NCI-H2107 (cell line): ENCODE results near the gene MBD3.
"Not testable (repeated sequence)": the region's sequence is repeated elsewhere in the genome, so short reads cannot be mapped to it uniquely, and the experiment has no call there.

ENCODE experiments used
- DNase-seq: peaks from one replicate; lab custom pipeline; 2025; lab: John Stamatoyannopoulos, UW

MBD3 gene

DNA sequence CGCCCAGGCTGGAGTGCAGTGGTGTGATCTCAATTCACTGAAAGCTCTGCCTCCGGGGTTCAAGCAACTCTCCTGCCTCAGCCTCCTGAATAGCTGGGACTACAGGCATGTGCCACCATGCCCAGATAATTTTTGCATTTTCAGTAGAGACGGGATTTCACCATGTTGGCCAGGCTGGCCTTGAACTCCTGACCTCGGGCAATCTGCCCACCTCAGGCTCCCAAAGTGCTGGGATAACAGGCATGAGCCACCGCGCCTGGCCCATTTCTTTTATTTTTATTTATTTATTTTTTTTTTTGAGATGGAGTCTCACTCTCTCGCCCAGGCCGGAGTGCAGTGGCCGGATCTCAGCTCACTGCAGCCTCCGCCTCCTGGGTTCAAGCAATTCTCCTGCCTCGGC, 52.9 kb downstream of the MBD3 start:
- DNase-seq: not testable (repeated sequence)

DNA sequence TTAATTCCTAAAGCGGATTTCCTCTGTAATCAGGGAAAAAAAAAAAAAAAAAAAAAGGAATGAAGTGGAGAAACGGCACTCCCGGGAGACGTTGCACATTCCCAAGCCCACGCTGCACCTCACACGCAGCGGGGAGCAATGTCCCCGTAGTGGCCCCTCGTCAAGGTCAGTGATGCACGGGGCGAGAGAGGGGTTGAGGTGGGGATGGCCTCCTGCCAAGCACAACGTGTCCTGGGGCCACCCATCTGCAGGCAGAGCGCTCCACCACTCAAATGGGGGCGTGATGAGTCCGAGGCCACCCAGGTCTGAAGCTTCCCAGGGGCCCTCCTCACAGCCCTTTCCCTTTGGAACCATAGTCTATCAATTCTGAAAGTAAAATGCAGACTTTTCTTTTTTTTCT, 53.7 kb downstream of the MBD3 start:
- DNase-seq: no peak

DNA sequence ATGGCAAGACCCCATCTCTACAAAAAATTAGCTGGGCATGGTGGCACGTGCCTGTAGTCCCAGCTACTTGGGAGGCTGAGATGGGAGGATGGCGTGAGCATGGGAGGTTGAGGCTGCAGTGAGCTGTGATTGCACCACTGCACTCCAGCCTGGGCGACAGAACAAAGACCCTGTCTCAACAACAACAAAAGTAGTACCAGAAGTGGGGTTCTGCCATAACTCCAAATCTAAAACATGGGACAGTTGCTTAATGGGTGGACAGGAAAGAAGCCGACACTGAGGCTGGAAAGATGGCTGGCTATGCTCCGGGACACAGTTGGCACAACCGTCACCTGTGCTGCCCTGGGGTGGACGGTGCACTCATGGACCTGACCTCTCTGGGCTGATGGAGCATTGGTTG, 57.0 kb downstream of the MBD3 start:
- DNase-seq: not testable (repeated sequence)

GRCh38 chr19:1534972-1535371, 57.7 kb downstream of the MBD3 start:
- no peak for DNase-seq

- no peak for DNase-seq
Observed at GRCh38 chr19:1533510-1534150, 59.0 kb downstream of the MBD3 start.

DNA sequence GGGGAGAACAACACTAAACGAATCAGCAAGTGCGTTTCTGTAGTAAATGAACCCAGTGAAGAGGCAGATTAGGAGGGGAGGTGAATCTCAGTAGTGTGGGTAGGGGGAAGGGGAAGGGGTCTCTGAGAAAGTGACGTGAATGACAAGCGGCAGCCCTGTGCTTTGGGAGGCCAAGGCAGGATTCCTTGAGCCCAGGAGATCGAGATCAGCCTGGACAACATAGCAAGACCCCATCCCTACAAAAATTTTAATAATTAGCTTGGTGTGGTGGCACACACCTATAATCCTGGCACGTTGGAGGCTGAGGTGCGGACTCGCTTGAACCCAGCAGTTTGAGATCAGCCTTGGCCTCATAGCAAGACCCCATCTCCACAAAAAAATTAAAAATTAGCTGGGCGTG, 60.7 kb downstream of the MBD3 start:
- DNase-seq: no peak

DNA sequence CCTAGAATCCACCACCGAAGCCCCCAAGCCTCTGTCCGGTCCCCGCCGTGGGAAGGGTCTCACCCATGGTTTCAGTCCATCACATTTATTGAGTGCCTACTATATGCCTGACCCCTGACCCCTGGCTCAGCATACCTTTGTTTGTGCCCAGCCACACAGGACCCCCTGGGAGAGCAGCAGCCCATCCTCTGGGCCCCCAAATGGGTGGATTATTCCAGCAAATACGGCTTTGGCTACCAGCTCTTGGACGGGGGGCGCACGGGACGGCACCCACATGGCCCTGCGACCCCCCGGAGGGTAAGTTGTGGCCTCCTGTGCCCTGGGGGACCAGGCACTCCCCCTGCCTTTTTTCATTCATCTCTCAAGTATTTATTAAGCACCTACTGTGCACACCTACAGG, 61.1 kb downstream of the MBD3 start:
- no peak for DNase-seq

GRCh38 chr19:1530856-1531255, 61.8 kb downstream of the MBD3 start:
- not testable (repeated sequence) for DNase-seq

GRCh38 chr19:1529430-1529816, 63.2 kb downstream of the MBD3 start:
- no peak for DNase-seq

GRCh38 chr19:1528596-1529429, 63.9 kb downstream of the MBD3 start:
- DNase-seq: no peak

- DNase-seq: no peak
Observed at GRCh38 chr19:1527650-1528309, 64.9 kb downstream of the MBD3 start.

DNA sequence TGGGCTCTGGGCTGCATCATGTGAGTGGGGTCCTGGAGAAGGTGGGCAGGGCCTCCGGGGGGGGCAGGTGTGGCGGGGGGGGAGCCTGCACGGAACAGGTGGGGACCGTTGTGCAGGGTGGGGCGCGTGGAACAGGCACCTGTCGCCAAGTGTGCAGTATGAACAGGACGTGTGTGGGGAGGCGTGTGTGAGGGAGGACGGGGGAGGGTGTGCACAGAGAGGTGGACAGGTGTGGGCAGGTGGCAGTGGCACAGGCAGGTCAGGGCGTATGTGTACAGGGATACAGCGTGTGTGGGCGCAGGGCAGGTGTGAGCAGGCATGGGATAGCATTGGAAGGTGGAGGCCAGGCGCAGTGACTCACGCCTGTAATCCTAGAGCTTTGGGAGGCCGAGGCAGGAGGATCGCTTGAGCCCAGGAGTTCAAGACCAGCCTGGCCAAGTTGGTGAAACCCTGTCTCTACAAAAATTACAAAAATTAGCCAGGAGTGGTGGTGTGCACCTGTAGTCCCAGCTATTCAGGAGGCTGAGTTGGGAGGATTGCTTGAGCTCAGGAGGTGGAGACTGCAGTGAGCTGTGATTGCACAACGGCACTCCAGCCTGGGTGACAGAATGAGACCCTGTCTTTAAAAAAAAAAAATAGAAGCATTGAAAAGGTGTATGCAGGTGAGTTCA, 65.6 kb downstream of the MBD3 start:
- DNase-seq: no peak

- DNase-seq: no peak
Observed at GRCh38 chr19:1526066-1526778, 66.4 kb downstream of the MBD3 start.

DNA sequence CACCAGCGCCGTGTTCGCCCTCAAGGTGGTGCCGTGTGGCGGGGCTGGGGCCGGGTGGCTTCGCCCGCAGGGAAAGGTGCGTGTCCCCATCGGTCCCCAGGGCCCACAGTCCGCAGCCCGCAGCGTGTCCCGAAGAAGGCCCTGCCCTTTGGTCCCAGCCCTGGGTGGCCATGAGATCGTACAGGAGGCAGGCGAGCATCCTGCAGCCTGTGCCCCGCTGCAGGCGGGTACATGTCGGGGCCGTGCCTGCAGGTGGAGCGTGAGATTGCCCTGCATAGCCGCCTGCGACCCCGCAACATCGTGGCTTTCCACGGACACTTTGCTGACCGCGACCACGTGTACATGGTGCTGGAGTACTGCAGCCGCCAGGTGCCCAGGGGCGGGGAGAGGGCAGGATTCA, 67.3 kb downstream of the MBD3 start:
- DNase-seq: no peak

GRCh38 chr19:1524972-1525325, 67.7 kb downstream of the MBD3 start:
- no peak for DNase-seq

DNA sequence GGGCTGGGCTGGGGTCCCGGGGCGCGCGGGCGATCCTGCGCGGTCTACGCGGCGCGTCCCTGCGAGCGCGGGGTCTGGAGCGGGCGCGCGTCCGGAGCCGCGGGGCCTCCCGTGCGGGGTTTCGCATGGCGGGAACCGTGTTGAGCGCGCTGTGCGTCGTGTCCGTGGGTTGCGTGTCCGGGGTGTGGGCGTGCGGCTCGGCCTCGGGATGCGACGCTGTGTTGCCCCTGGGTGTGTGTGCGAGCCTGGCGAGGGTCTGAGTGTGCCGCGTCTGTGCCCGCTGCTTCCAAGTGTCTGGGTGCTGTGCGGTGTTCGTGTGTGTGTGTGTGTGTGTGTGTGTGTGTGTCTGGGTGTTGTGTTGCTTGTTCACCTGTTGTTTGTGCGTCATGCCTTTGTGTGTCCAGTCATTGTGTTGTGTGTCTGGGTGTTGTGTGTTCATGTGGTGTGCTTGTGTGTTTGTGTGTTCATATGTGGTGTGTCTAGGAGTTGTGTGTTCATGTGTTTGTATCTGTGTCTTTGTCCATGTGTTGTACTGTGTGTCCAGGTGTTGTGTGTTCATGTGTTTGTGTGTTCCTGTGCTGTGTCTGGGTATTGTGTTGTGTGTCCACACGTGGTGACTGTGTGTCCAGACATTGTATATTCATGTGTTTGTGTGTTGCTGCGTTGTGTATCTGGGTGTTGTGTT, 68.2 kb downstream of the MBD3 start:
- no peak for DNase-seq
